Measurements from ENCODE around the gene FCN1. TPM values are rescaled to one million over a fixed set of nuclear protein-coding genes. Genes with fewer than 3 reads are reported as not detected.

Gene FCN1
- total and polyA plus RNA-seq, 2 of the 8 experiments (the other 6 are each of a cell fraction or from before 2014, with no cell fraction given): not detected

GRCh38 chr9:134858051-134858841 lies 59.5 kb downstream of the FCN1 start:
- no peak overlapping the region for H3K27ac ChIP-seq (ENCODE audit: low read depth, low read length)
- no peak overlapping the region for H3K4me2 ChIP-seq (ENCODE audit: insufficient read depth in 1 of 2, low read depth in 2 of 2, low read length in 2 of 2)
- POLR2A ChIA-PET (ENCODE audit: partially characterized antibody): interaction anchor here (0.6 to 0.7 kb wide), 2 partner anchors 73 to 492 kb away, joined by 3 read pairs; no protein-coding TSS in a partner anchor
- no peak overlapping the region for H2BK120ac ChIP-seq (replicated peaks; ENCODE audit: low read depth, low read length)
- no peak overlapping the region for H2BK12ac ChIP-seq (ENCODE audit: low read depth, low read length)
- no peaks in the 10 kb centered on the region for H4K20me1 ChIP-seq (replicated peaks in 1 of 2; ENCODE audit: control insufficient read depth in 1 of 2, insufficient read depth in 2 of 2, low read length in 2 of 2)
- H3K56ac ChIP-seq (replicated peaks; ENCODE audit: insufficient read length, low read depth, low read length): no peak overlapping the region
- H3K9me3 ChIP-seq (ENCODE audit: insufficient read depth in 2 of 2, low read depth in 1 of 2, low read length in 1 of 2): peaks cover 0 to 4% of the 10 kb centered on the region in 2 experiments; a peak in 2 of 4 replicates
- no peaks in the 10 kb centered on the region for H3K27me3 ChIP-seq (replicated peaks in 1 of 4; ENCODE audit: control insufficient read depth in 3 of 4, extremely low read depth in 1 of 4, insufficient read depth in 3 of 4, low read length in 3 of 4)
- peak overlapping the region; percentile 26 for H4K91ac ChIP-seq (replicated peaks; ENCODE audit: insufficient read length, low read length)
- H2BK5ac ChIP-seq (ENCODE audit: low read depth, low read length): no peak overlapping the region
- 83% methylated on average over 11 of the region's 11 CpGs; no CpG with 5 or more reads in 1 of the 2 experiments for WGBS, 2 experiments (ENCODE audit: extremely low coverage in 1 of 2, insufficient coverage in 1 of 2, insufficient read length in 1 of 2, insufficient replicate concordance in 2 of 2, low coverage in 1 of 2, low lambda C conversion rate in 2 of 2, missing lambda C conversion rate in 1 of 2)
- FAIRE-seq (no peak), DNase-seq (ENCODE audit: low read depth in 1 of 2, low spot score in 2 of 2) (no peak)
- no peak overlapping the region for H3K9ac ChIP-seq (replicated peaks in 1 of 4; ENCODE audit: extremely low read depth in 1 of 4, low read depth in 3 of 4, low read length in 3 of 4)
- no peak overlapping the region for H4K5ac ChIP-seq (ENCODE audit: insufficient read length, low read depth, low read length)
- no peak overlapping the region for H2AK5ac ChIP-seq (ENCODE audit: low read depth, low read length)
- no peaks in the 10 kb centered on the region for H3K79me2 ChIP-seq (ENCODE audit: control insufficient read depth in 1 of 2, insufficient read depth in 2 of 2, low read length in 2 of 2)
- CTCF ChIA-PET (ENCODE audit: partially characterized antibody): interaction anchor here (0.6 to 1.2 kb wide), 3 partner anchors 79 to 415 kb away, joined by 3 read pairs; no protein-coding TSS in a partner anchor
- no peak overlapping the region for H3K4ac ChIP-seq (replicated peaks; ENCODE audit: insufficient read length, low read depth, low read length)
- H3K14ac ChIP-seq (ENCODE audit: insufficient read length): no peak overlapping the region
- no peak overlapping the region for H3K23ac ChIP-seq (ENCODE audit: insufficient read length)
- no peak overlapping the region for H4K8ac ChIP-seq (ENCODE audit: extremely low read depth, insufficient read depth, low read length)
- no peak overlapping the region for H3K4me3 ChIP-seq (ENCODE audit: extremely low read depth in 1 of 4, insufficient read depth in 2 of 4, low read depth in 3 of 4, low read length in 4 of 4)
- no peaks in the 10 kb centered on the region for H3K4me1 ChIP-seq (replicated peaks in 1 of 4; ENCODE audit: control insufficient read depth in 3 of 4, insufficient read depth in 4 of 4, low read length in 3 of 4)
- TF ChIP-seq HDAC2 (IDR thresholded peaks at IDR 0.05; ENCODE audit: borderline replicate concordance in 1 of 2, low read depth in 2 of 2, low read length in 2 of 2) (no peak), CTCF (IDR thresholded peaks at IDR 0.05; ENCODE audit: control extremely low read depth in 1 of 3, insufficient read depth in 1 of 3, low read depth in 1 of 3, low read length in 3 of 3) (peak in 1 of 3 experiments; percentile 8; a peak in 1 of 4 replicates), RAD21 (IDR thresholded peaks at IDR 0.05 in 1 of 2, conservative IDR thresholded peaks at IDR 0.05 in 1 of 2; ENCODE audit: low read depth in 2 of 2, low read length in 2 of 2) (peak in 1 of 2 experiments; percentile 29; a peak in 2 of 4 replicates)
- H3K79me1 ChIP-seq (ENCODE audit: low read depth, low read length): no peaks in the 10 kb centered on the region
- no peak overlapping the region for H2BK15ac ChIP-seq (ENCODE audit: low read length)
- 0 out of 2 replicates have a peak overlapping the region, but pooled peaks have one; percentile 17 for H2AFZ ChIP-seq (ENCODE audit: low read length)
- H3K36me3 ChIP-seq (ENCODE audit: control insufficient read depth in 2 of 4, insufficient read depth in 4 of 4, low read length in 3 of 4): no peaks in the 10 kb centered on the region; a peak in 1 of 8 replicates
- no peak overlapping the region for H2BK20ac ChIP-seq (ENCODE audit: low read length)
- no peak overlapping the region for H3K18ac ChIP-seq (ENCODE audit: extremely low read depth, low read length)
- no peaks in the 10 kb centered on the region for H3K23me2 ChIP-seq (ENCODE audit: low read depth, low read length)

All from H1 (cell line).